Stimulated activated CD8-positive, alpha-beta memory T cell treated with anti-CD3 and anti-CD28 coated beads, Interleukin-7, amount 100 ng/mL, for 4 hours (primary cell): ENCODE data around the gene CTAG2.
"Not testable (repeated sequence)": the region's sequence is repeated elsewhere in the genome, so short reads cannot be mapped to it uniquely, and the experiment has no call there.

Experiments
- DNase-seq, 2 donors: peaks; one replicate each; pipeline ENCODE4 v3.0.0-alpha.2; 2020; ENCODE audit warnings: low read depth in 2 of 2

Gene CTAG2

DNA sequence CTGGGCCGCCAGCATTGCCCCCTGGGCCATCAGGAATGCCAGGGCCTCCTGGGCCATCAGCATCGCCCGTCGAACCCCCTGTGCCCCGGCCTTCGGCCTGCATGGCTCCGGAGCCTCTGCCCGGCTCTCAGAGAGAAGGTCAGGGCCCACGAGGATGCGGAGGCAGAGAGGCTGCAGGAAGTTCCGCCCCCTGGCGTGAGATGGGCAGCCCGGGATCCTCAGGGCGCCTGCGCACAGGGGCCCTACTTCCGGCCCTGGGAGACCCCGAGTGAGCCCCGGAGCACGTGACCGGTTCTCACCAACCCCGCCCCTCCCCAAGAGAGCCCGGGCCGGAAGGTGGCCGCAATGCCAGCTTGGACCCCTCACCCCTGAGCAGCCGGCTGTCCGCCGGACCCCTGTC, at the start of gene CTAG2:
Gene CTAG2 (minus strand): TSS at position 167 of the 400 bp plus-strand sequence. CDS start 64 bp downstream, at position 103.
- DNase-seq, result not testable (repeated sequence)

DNA sequence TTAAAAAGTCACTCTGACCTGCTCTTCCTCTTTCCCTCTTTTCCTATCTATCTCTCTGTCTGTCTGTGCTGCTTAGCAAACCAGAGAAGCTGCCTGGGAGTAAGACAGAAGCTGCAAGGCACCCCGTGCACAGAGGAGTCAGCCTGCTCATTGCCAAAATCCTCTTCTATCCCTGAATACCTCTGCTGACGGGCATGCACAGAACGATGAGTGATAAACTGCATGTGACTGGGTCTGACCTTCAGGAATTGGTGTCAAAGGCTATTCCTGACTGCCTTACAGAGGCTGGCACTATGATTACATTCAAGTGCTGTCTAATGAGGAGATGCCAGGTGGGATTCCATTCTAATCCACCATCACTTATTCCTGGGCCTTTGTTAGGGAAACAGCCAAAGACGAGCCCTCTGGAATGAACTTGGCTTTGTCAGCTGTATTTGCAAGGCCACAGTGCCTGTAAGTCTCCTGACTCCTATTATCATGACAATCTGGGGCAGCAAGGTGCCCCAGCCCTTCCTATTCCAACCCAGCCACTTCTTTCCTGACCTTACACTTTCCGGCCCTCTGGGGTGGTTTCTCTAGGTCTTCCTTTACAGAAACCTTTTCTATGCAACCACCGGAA, 45.4 kb upstream of the CTAG2 start:
- no peak for DNase-seq

DNA sequence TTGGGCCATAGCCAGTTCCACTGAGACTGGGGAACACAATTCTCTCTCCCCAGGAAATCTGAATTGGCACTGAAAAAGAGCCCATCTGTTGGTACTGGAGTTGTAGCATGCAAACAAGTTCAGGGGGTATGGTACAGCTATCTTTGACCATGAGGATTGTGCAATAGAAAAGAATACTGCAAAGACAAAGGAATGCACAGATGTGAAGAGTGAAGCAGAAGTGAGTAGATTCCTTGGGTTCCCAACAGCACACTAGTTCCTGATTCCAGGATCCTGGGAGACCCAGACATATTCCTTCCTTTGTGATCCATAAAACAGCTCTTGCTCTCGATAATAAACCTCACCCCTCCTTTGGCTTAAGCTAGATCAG, 43.3 kb upstream of the CTAG2 start:
- DNase-seq, result no peak

DNA sequence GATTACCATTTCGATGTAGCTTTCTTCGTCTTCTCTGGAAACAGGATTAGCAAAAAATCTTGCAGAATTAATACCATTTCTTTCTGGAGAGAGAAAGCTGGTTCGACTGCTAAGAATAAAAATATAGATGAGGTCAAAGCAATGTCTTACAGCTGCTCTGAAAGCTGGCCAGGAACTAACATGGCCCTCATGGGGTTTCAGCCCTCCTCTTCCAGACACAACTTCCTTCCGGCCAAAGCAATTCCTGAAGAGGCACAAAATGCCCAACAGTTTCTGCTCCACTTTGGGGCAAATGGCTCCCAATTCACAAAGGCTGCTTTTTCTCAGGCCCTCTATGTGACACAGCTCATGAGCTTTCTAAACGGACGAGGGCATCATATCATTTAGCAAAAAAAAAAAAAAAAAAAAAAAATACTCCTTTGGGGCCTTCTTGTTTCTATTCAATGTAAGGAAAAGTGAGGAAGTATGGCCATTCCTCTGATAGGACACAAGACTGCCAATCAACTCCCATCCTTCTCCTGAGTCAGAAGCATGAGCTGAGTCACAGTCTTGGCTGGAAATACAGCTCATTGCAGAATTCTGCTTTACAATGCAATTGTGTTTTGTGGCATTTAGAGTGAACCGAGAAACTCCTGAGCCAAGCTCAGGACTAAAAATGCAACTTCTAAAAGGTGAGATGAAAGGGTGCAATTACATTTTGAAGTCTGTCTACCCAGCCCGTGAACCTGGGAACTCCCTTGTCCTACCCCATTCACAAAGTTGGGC, 42.7 kb upstream of the CTAG2 start:
- no peak for DNase-seq

DNA sequence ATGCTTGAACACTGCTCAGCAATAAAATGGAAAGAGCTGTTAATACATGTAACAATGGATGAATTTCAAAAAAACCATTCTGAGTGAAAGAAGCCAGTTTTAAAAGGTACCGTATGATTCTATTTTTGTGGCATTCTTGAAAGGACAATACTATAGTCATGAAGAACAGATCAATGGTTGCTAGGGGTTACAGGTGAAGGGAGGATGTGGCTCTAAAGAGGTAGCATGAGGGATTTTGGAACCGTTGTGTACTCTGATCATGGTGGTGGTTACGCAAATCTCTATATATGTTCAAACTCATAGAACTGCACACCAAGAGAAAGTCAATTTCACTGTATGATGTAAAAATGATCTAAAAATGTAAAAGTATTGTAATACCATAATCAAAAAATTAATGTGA, 40.0 kb upstream of the CTAG2 start:
- DNase-seq, result no peak

DNA sequence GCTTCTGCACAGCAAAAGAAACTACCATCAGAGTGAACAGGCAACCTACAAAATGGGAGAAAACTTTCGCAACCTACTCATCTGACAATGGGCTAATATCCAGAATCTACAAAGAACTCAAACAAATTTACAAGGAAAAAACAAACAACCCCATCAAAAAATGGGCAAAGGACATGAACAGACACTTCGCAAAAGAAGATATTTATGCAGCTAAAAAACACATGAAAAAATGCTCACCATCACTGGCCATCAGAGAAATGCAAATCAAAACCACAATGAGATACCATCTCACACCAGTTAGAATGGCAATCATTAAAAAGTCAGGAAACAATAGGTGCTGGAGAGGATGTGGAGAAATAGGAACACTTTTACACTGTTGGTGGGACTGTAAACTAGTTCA, 37.1 kb upstream of the CTAG2 start:
- not testable (repeated sequence) for DNase-seq

DNA sequence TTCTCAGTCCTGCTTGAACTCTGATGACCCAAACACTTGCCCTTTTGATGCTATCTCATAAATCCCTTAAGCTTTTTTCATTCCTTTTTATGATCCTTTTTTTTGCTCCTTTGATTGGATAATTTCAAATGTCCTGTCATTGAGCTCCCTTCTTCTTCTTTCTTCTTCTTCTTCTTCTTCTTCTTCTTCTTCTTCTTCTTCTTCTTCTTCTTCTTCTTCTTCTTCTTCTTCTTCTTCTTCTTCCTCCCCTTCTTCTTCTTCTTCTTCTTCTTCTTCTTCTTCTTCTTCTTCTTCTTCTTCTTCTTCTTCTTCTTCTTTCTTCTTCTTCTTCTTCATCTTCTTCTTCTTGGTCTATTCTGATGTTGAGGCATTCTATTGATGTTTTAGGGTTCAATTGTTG, 18.7 kb upstream of the CTAG2 start:
- DNase-seq, result not testable (repeated sequence)

DNA sequence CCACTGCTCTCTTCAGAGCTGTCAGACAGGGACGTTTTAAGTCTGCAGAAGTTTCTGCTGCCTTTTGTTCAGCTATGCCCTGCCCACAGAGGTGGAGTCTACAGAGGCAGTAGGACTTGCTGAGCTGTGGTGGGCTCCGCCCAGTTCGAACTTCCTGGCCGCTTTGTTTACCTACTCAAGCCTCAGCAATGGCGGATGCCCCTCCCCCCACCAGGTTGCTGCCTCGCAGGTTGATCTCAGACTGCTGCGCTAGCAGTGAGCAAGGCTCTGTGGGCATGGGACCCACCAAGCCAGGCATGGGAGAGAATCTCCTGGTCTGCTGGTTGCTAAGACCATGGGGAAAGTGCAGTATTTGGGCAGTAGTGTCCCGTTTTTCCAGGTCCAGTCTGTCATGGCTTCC, 17.5 kb upstream of the CTAG2 start:
- not testable (repeated sequence) for DNase-seq

DNA sequence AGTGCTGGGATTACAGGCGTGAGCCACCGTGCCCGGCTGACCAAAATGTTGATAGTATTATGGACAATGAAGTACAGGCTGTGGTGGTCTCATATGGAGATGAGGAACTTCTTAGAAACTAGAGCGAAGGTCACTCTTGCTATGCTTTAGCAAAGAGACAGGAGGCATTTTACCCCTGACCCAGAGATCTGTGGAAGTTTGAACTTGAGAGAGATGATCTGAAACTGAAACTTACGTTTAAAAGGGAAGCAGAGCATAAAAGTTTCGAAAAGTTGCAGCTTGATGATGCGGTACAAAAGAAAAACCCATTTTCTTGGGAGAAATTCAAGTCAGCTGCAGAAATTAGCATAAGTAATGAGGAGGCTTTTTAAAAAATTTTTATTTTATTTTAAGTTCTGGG, 8.5 kb upstream of the CTAG2 start:
- DNase-seq, result no peak

DNA sequence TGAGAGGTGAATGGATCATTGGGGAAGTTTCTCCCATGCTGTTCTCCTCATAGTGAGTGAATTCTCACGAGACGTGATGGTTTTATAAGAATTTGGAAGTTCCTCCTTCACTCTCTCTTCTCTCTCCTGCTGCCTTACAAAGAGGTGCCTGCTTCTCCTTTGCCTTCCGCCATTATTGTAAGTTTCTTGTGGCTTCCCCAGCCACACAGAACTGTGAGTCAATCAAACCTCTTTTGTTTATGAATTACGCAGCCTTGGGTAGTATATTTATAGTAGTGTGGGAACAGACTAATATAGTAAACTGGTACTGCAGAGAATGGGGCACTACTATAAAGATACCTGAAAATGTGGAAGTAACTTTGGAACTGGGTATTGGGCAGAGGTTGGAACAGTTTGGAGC, 7.8 kb upstream of the CTAG2 start:
- no peak for DNase-seq

DNA sequence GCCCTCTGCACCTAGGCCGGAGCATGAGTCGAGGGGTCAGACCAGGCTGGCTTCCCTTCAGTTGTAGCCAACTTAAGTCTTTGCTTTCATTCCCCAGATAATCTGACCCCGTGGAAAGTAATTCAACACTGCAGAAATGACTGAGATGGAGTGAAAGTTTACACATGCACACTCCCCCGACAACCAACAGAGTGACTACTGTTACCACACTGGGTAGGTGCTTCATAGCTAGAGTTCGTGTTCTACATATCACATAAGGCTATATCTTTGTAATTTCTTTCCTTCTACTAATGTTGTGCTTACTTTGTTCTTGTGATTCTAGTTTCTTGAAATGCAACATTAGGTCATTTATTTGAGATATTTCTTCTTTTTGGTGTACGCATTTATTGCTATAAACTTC, 7.2 kb upstream of the CTAG2 start:
- DNase-seq, result no peak

DNA sequence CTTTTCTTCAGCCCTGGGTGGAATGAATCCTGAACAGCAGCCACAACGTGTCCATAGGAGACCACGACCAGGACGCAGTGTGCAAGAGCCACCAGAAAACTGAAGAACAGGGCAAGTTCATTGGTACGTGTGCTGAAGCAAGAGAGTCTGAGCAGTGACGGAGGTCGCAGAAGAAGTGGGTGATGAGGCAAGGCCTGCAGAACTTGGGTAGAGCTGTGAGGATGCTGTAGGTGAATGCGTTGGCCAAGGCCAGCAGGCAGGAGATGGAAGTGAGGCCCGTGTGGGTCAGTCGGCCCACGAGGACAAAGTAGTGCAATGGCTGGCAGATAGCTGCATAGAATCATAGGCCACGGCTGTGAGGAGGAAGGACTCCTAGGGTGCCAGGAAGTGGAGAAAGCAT, 5.6 kb upstream of the CTAG2 start:
- no peak for DNase-seq

DNA sequence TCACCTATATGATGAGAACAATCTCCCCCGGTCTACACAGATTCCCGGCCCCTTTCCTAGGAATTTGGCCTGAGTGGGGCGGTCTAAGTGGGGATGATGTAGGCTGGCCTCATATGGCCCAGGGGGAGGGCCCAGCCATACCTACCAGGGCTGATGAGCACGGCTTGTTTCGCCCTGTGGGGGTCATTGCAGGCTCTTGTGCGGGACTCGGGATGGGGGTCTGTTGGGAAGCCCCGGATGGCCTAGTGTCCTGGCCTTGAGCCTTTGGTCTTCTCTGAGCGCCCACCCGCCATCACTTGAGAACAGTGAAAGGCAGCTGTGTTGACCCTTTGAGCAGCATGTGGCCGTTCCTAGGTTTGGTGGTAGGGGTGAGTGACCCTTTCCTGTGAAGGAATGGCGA, 4.8 kb upstream of the CTAG2 start:
- no peak for DNase-seq

DNA sequence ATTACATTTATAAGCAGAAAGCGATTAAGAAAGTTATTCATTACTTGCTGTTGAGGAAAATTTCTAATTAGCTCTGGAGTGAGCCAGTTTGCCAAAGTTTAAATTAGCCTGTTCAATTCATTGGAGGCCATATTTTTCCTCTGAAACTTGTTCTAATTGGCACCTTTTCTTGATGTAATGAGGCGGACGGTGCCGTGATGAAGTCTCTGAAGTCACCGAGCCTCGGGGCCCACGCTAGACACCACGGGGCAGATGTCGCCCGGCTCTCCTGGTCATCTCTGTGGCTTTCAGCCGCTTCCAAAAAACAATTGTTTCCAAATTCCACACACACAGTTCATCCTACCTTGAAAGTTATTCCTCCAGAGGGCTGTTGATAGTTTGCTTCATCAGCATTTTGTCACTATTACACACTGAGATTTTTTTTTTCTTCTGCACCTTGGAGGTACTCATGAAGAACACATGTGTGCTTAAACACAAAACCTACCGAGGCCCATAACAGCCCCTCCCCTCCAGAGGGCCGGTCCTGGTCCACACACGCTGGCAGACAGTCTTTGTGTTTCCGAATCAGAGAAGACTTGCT, 3.9 kb upstream of the CTAG2 start:
- DNase-seq, result no peak

DNA sequence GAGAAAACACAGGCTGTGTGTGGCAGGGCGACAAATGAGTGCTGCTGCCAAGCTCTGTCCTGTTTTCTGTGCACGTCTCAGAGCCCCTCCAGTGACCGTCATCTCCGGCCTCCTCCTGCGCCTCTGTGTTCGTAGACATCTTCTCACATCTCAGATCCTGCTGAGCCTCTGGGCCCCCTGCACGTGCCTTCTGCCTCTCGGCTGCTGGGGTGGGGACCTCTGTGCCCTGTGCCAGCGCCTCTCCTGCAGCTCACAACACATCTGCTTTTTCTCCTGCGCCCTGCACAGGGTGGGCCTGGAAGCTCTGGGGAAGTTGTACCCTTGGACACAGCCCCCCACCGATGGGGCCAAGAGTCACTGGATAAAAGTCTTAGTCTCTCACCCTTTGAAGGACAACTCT, 2.4 kb upstream of the CTAG2 start:
- no peak for DNase-seq

DNA sequence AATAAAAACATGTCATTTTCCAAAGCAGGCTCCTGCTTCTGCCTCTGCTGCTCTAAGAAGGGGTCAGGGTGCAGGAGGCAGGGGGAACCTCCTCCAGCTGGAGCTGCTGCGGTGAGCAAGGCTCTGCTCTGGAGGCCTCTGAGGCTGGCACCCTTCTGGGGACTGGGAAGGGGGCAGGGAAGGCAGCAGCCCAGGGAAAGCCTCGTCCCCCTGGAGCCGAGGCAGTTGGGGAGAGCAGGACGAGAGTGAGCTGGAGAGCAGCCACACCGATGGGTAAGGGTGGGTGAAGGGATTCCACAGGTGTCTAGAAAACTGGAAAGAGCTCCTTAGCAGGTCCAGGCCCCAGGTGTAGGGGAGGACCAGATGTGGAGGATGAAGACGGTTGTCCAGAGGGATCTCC, 2.0 kb upstream of the CTAG2 start:
- DNase-seq, result no peak

DNA sequence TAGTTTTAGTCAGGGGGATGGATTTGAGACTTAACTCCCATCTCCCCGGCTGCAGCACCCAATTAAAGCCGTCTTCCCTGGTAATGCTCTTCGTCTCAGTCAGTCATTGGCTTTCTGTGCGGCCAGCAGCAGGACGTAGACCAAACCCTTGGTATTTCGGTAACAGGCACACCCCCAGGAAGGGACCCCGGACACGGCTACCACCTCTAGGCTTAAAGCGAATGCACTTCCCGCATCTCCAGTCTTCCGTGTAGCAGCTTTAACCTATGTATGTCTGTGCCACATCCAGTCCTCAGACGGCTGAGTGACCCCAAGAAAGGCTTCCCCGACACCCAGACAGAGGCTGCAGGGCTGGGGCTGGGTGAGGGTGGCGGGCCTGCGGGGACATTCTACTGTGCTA, 1.5 kb upstream of the CTAG2 start:
- no peak for DNase-seq

DNA sequence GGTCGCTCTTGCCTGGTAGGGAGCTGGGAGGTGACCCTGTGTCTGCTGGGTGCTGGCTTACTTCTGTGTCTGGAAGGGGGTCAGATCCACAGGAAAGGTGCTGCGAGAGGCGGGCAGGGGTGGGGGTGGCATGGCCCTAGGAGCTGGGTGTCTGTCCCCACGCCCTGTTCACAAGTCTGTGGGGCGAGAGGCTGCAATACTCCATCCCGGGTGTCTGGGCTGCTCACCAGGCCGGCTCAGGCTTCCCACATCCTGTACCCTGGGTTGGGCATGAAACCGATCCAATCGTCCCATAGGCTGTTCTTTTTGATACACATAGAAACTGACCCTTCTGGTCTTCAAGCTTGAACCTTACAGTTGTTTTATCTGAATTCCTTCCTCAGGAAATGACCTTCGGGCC, 993 bp upstream of the CTAG2 start:
- DNase-seq, result no peak

DNA sequence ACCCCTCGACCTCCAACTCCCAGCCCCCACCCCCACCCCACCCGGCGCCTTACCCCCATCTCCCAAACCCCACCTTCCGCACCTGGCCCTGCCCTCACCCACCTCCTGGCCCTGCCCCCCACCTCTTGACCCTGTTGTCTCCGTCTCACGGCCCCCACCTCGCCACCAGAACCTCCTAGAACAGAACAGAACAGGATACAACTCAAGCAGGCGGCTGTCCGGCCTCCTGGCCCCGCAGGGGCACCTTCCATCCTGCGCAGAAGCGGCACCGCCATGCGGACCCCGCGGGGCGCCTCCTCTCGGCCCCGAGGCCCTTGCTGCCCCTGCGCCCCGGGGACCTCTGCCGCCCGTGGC, 354 bp downstream of the CTAG2 start:
- DNase-seq, result no peak

DNA sequence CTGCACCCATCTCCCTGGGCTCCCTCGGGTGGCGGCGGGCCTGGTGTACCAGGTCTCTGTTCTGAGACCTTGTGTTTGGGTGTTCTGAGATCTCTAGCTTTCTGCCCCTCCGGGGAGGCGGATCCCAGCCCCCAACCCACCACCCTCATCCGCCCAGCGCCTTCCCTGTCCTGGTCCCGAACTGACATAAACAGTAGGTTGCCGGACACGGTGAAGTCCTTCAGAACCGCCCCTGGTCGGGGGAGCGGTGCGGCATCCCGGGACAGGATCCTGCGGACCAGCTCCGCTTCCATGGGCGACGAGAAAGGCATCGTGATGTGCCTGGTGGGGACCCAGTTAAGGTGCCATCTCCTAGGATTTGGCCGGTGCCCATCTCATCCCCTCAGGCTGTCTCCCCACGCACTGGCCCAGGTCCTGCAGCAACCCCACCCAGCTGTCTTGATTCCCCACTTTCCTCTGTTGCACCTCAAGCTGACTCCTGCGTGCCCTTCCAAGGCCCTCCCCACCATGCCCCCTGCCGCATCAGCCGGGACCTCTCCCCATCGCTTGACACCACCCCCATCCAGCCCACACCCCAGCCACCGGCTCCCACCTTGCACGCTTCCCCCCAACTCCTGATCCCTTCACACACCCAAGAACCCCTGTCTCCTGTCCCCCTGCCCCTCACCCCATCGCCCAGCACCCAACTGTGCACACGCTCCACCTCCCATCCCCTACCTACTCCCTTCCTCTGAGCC, 900 bp downstream of the CTAG2 start:
- no peak for DNase-seq

DNA sequence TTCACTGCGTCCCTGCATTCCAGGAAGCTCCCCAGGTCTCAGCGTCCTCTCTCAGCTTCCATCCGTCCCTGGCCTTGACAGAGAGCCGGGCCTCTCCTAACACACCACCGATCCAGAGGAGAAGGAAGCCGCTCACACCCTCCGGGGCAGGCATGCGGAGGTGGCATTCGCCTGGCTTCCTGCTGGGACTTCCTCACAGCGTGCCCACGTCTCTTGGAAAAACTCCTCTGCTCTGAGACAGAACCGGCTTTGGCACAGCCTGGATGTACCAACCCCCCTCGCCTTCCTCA, 3.2 kb downstream of the CTAG2 start:
- DNase-seq, result no peak

DNA sequence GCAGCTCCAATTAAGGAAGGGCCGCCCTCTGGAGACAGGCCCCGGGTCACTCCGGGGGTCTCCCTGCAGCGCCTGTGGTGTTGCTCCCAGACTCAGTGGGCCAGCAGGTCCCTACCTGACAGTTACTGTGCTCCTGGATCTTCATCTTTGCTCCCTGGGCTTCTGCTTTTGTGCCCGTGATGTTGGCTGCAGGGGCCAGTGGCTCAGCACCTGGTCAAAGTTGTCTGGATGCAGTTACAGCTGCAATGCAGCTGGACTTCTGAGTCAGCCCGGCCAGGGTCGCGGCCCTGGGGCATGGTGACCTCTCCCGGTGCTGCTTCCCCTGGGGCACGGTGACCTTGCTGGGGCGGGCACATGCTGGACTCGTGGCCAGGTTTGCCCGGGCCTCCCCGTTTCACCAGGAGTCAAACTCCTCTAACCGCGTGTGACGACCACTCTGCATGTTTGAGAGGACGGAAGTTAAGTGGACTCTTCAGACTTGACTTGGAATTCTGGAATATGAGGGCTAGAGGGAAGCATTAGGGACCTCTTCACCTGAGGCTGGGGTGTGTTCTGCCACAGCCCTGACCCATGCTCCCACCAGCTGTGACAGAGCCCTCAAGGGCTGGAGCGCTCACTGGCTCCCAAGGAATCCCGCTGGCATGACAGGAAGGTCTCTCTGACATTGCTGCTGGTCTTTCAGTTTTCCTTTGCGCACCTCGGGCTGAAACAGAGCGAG, 3.7 kb downstream of the CTAG2 start:
- DNase-seq, result no peak
